Measurements from ENCODE around the gene IPO5.
"Not testable (repeated sequence)": the region's sequence is repeated elsewhere in the genome, so short reads cannot be mapped to it uniquely, and the experiment has no call there.

The IPO5 gene

GRCh38 chr13:98014766-98015165 lies 61.3 kb downstream of the IPO5 start:
- no peak for DNase-seq (ENCODE audit: low spot score)

GRCh38 chr13:98018293-98018692 lies 64.8 kb downstream of the IPO5 start:
- DNase-seq (ENCODE audit: low spot score): no peak

GRCh38 chr13:98019186-98019585 lies 65.7 kb downstream of the IPO5 start:
- no peak for DNase-seq (ENCODE audit: low spot score)

- DNase-seq (ENCODE audit: low spot score): no peak
These were observed 66.8 kb downstream of the IPO5 start for GRCh38 chr13:98020271-98020670.

GRCh38 chr13:98022210-98022609 lies 68.7 kb downstream of the IPO5 start:
- DNase-seq (ENCODE audit: low spot score): no peak

- no peak for DNase-seq (ENCODE audit: low spot score)
These were observed 72.1 kb downstream of the IPO5 start for GRCh38 chr13:98025480-98026025.

- DNase-seq (ENCODE audit: low spot score): no peak
These were observed 73.0 kb downstream of the IPO5 start for GRCh38 chr13:98026457-98026857.

- DNase-seq (ENCODE audit: low spot score): no peak
These were observed 78.7 kb downstream of the IPO5 start for GRCh38 chr13:98032168-98032567.

GRCh38 chr13:98033277-98034247 lies 80.1 kb downstream of the IPO5 start:
- no peak for DNase-seq (ENCODE audit: low spot score)

- DNase-seq (ENCODE audit: low spot score): no peak
These were observed 81.9 kb downstream of the IPO5 start for GRCh38 chr13:98035373-98035772.

GRCh38 chr13:98036564-98037302 lies 83.3 kb downstream of the IPO5 start:
- DNase-seq (ENCODE audit: low spot score): not testable (repeated sequence)

- DNase-seq (ENCODE audit: low spot score): no peak
These were observed 85.8 kb downstream of the IPO5 start for GRCh38 chr13:98039261-98039660.

- DNase-seq (ENCODE audit: low spot score): no peak
These were observed 86.5 kb downstream of the IPO5 start for GRCh38 chr13:98039964-98040363.

GRCh38 chr13:98041081-98041820 lies 87.8 kb downstream of the IPO5 start:
- no peak for DNase-seq (ENCODE audit: low spot score)

GRCh38 chr13:98044301-98044700 lies 90.8 kb downstream of the IPO5 start:
- no peak for DNase-seq (ENCODE audit: low spot score)

- DNase-seq (ENCODE audit: low spot score): not testable (repeated sequence)
These were observed 94.3 kb downstream of the IPO5 start for GRCh38 chr13:98047785-98048184.

- DNase-seq (ENCODE audit: low spot score): no peak
These were observed 94.8 kb downstream of the IPO5 start for GRCh38 chr13:98048265-98048664.

GRCh38 chr13:98050041-98050466 lies 96.6 kb downstream of the IPO5 start:
- DNase-seq (ENCODE audit: low spot score): no peak

- DNase-seq (ENCODE audit: low spot score): no peak
These were observed 98.9 kb downstream of the IPO5 start for GRCh38 chr13:98052412-98052811.

GRCh38 chr13:98054301-98054700 lies 100.8 kb downstream of the IPO5 start:
- DNase-seq (ENCODE audit: low spot score): no peak

GRCh38 chr13:98055623-98056022 lies 102.1 kb downstream of the IPO5 start:
- DNase-seq (ENCODE audit: low spot score): no peak

GRCh38 chr13:98056839-98057410 lies 103.5 kb downstream of the IPO5 start:
- no peak for DNase-seq (ENCODE audit: low spot score)

Measured in germinal center (tissue), 1 donor.